HG03432 (cell line): ENCODE data around the gene BNC1.

Source experiments
- ATAC-seq: cut with Tn5 transposase; IDR thresholded peaks from one replicate; pipeline ENCODE4 v1.9.1; 2021; ENCODE audit warnings: mild to moderate bottlenecking, moderate library complexity; ENCODE audit not compliant: unreplicated experiment

Gene BNC1

GRCh38 chr15:83284559-83285283 lies at the start of gene BNC1:
TSS of gene BNC1 (minus strand) at chr15:83284664. CDS start at chr15:83284628, 36 bp downstream.
- no peak for ATAC-seq

GRCh38 chr15:83327041-83327440 lies 42.6 kb upstream of the BNC1 start:
- no peak for ATAC-seq

GRCh38 chr15:83324799-83325198 lies 40.3 kb upstream of the BNC1 start:
- no peak for ATAC-seq

GRCh38 chr15:83323296-83323711 lies 38.8 kb upstream of the BNC1 start:
- ATAC-seq = no peak

GRCh38 chr15:83322691-83323090 lies 38.2 kb upstream of the BNC1 start:
- no peak for ATAC-seq

- no peak for ATAC-seq
These were observed 37.6 kb upstream of the BNC1 start for GRCh38 chr15:83322061-83322460.

GRCh38 chr15:83320844-83321243 lies 36.4 kb upstream of the BNC1 start:
- no peak for ATAC-seq

- ATAC-seq = no peak
These were observed 35.9 kb upstream of the BNC1 start for GRCh38 chr15:83320404-83320803.

- ATAC-seq = no peak
These were observed 35.3 kb upstream of the BNC1 start for GRCh38 chr15:83319771-83320170.

GRCh38 chr15:83318861-83319415 lies 34.5 kb upstream of the BNC1 start:
- ATAC-seq = no peak

- no peak for ATAC-seq
These were observed 33.6 kb upstream of the BNC1 start for GRCh38 chr15:83318036-83318435.

GRCh38 chr15:83312071-83312470 lies 27.6 kb upstream of the BNC1 start:
- ATAC-seq = no peak

GRCh38 chr15:83310521-83311456 lies 26.3 kb upstream of the BNC1 start:
- ATAC-seq = no peak

GRCh38 chr15:83308671-83309070 lies 24.2 kb upstream of the BNC1 start:
- no peak for ATAC-seq

- no peak for ATAC-seq
These were observed 22.1 kb upstream of the BNC1 start for GRCh38 chr15:83306561-83306960.

- no peak for ATAC-seq
These were observed 21.3 kb upstream of the BNC1 start for GRCh38 chr15:83305704-83306291.

GRCh38 chr15:83304861-83305703 lies 20.6 kb upstream of the BNC1 start:
- ATAC-seq = no peak

- no peak for ATAC-seq
These were observed 19.1 kb upstream of the BNC1 start for GRCh38 chr15:83303535-83303934.

- ATAC-seq = no peak
These were observed 16.4 kb upstream of the BNC1 start for GRCh38 chr15:83300826-83301225.

- ATAC-seq = no peak
These were observed 15.0 kb upstream of the BNC1 start for GRCh38 chr15:83299462-83299861.
